ENCODE results near the gene GABBR1.

- TF ChIP-seq POLR2AphosphoS5 (IDR thresholded peaks at IDR 0.05; ENCODE audit: borderline replicate concordance, low read depth, low read length) (no peak), EZH2 (IDR thresholded peaks at IDR 0.05) (no peak)
Measured at GRCh38 chr6:29524044-29524443, 108.9 kb downstream of the GABBR1 start.

Measured in SK-N-MC (cell line).